Right atrium auricular region (tissue), 2 donors: Measurements from ENCODE around the gene TMEM139. TPM values are rescaled to one million over a fixed set of nuclear protein-coding genes. Genes with fewer than 3 reads are reported as not detected.

Source experiments
- DNase-seq: peaks from one replicate; pipeline ENCODE4 v3.0.0-alpha.2; 2019; ENCODE audit warnings: low spot score
- H3K27ac ChIP-seq, 2 donors: fragments of 200-600 bp; sonication (generic); 1 replicate in 1 of 2; 2 replicates in 1 of 2; pipeline ENCODE4 v1.5.1; 2016 to 2019
- H3K27me3 ChIP-seq, 2 donors: fragments of 200-600 bp; sonication (generic); one replicate each; pipeline versions ENCODE4 v1.5.1 to v1.6.0; 2017 to 2019
- H3K36me3 ChIP-seq: fragments of 200-600 bp; sonication (generic); one replicate; pipeline ENCODE4 v1.5.1; 2016
- H3K4me1 ChIP-seq, 2 donors: fragments of 200-600 bp; sonication (generic); one replicate each; pipeline versions ENCODE4 v1.5.1 to v1.6.0; 2017 to 2019
- H3K4me3 ChIP-seq, 2 donors: fragments of 200-600 bp; sonication (generic); 1 replicate in 1 of 2; 2 replicates in 1 of 2; pipeline ENCODE4 v1.5.1; 2017 to 2019; ENCODE audit warnings: mild to moderate bottlenecking in 1 of 2, moderate library complexity in 1 of 2
- H3K9me3 ChIP-seq, 2 donors: fragments of 200-600 bp; sonication (generic); one replicate each; pipeline ENCODE4 v1.5.1; 2019
- CTCF ChIP-seq, 2 donors: fragments of 200-600 bp; sonication (generic); IDR thresholded peaks; one replicate each; pipeline ENCODE4 v1.5.1; 2019; ENCODE audit warnings: antibody characterized with exemption in 2 of 2
- total RNA-seq, 2 donors: library from RNA; depleted of rRNA; stranded (reverse); fragments of >200 nt; gene quantifications; one replicate each; pipeline ENCODE4 v1.1.0, GENCODE V29; 2016

Gene TMEM139
- total RNA-seq, 2 donors from 2014 or later, result 7.8 to 12.3 TPM

GRCh38 chr7:143329471-143330170, 44.9 kb downstream of the TMEM139 start:
- Histone ChIP-seq H3K27ac (no peak overlapping the region), H3K4me3 (no peak overlapping the region), H3K9me3 (no peaks in the 10 kb centered on the region), H3K4me1 (no peaks in the 10 kb centered on the region), H3K27me3 (no peaks in the 10 kb centered on the region), H3K36me3 (no peaks in the 10 kb centered on the region)
- no peak for TF ChIP-seq CTCF (IDR thresholded peaks at IDR 0.05)
- DNase-seq, result no peak

- H3K4me1 ChIP-seq, result no peaks in the 10 kb centered on the region
- TF ChIP-seq CTCF (IDR thresholded peaks at IDR 0.05), result no peak
- no peaks in the 10 kb centered on the region for H3K9me3 ChIP-seq
- no peak overlapping the region for H3K4me3 ChIP-seq
- no peaks in the 10 kb centered on the region for H3K27me3 ChIP-seq
- H3K36me3 ChIP-seq, result no peaks in the 10 kb centered on the region
- H3K27ac ChIP-seq, result no peak overlapping the region
- no peak for DNase-seq
Measured at GRCh38 chr7:143331179-143331801, 46.5 kb downstream of the TMEM139 start.

- no peak for TF ChIP-seq CTCF (IDR thresholded peaks at IDR 0.05)
- no peaks in the 10 kb centered on the region for H3K4me1 ChIP-seq
- H3K4me3 ChIP-seq, result no peak overlapping the region
- no peaks in the 10 kb centered on the region for H3K27me3 ChIP-seq
- H3K9me3 ChIP-seq, result no peaks in the 10 kb centered on the region
- no peak overlapping the region for H3K27ac ChIP-seq
- no peaks in the 10 kb centered on the region for H3K36me3 ChIP-seq
- no peak for DNase-seq
Measured at GRCh38 chr7:143334244-143334643, 49.5 kb downstream of the TMEM139 start.

- H3K27ac ChIP-seq, result no peak overlapping the region
- TF ChIP-seq CTCF (IDR thresholded peaks at IDR 0.05), result no peak
- DNase-seq, result no peak
- no peaks in the 10 kb centered on the region for H3K4me1 ChIP-seq
- no peak overlapping the region for H3K4me3 ChIP-seq
- H3K9me3 ChIP-seq, result no peaks in the 10 kb centered on the region
- H3K27me3 ChIP-seq, result no peaks in the 10 kb centered on the region
- no peaks in the 10 kb centered on the region for H3K36me3 ChIP-seq
Measured at GRCh38 chr7:143337216-143337615, 52.5 kb downstream of the TMEM139 start.

Other genes with a start within 250 kb of the TMEM139 start
- not detected for gene OR6V1, start 232.6 kb upstream of the TMEM139 start, total RNA-seq
- gene PIP, start 152.9 kb upstream of the TMEM139 start, total RNA-seq, result not detected
- not detected for gene TAS2R39, start 101.5 kb upstream of the TMEM139 start, total RNA-seq
- not detected for gene TAS2R40, start 62.9 kb upstream of the TMEM139 start, total RNA-seq
- 100 to 1,000 TPM; 169 to 270 TPM for gene GSTK1, start 21.5 kb upstream of the TMEM139 start, total RNA-seq
- 1 to 10 TPM; 5.2 to 7.6 TPM for gene CASP2, start 3.4 kb downstream of the TMEM139 start, total RNA-seq
- not detected for gene CLCN1, start 31.2 kb downstream of the TMEM139 start, total RNA-seq
- under 1 TPM; 0.08 to 0.48 TPM for gene FAM131B, start 77.8 kb downstream of the TMEM139 start, total RNA-seq
- gene ZYX, start 96.4 kb downstream of the TMEM139 start, total RNA-seq, result 10 to 100 TPM; 48.3 to 93.7 TPM
- gene EPHA1, start 123.9 kb downstream of the TMEM139 start, total RNA-seq, result under 1 TPM in 1 of 2 donors, not detected in 1; 0.71 TPM
- not detected for gene TAS2R60, start 158.5 kb downstream of the TMEM139 start, total RNA-seq
- not detected for gene TAS2R41, start 192.9 kb downstream of the TMEM139 start, total RNA-seq